GM23338 (cell line): Measurements from ENCODE around the gene ADGRB2. TPM values are rescaled to one million over a fixed set of nuclear protein-coding genes. Genes with fewer than 3 reads are reported as not detected.

Experiments used
- ATAC-seq: fragments of 200-7000 bp; cut with Tn5 transposase; 3 replicates; pipeline ENCODE4 v1.9.1; 2020
- DNase-seq: peaks from one replicate; pipeline ENCODE4 v3.0.0-alpha.2; 2015; ENCODE audit warnings: low spot score
- H2AFZ ChIP-seq: fragments of 200-600 bp; sonication (generic); 2 replicates; pipeline ENCODE4 v1.8.0; 2016; ENCODE audit warnings: antibody characterized with exemption, mild to moderate bottlenecking, moderate library complexity
- H3F3A ChIP-seq: fragments of 200-600 bp; sonication (generic); replicated peaks from 2 replicates; pipeline ENCODE4 v1.8.0; 2017; ENCODE audit warnings: antibody characterized with exemption, mixed run types, low read depth
- H3K27ac ChIP-seq: fragments of 200-600 bp; sonication (generic); 2 replicates; pipeline ENCODE4 v1.6.1; 2016; ENCODE audit warnings: low read depth
- H3K27me3 ChIP-seq: fragments of 200-600 bp; sonication (generic); 2 replicates; pipeline ENCODE4 v1.8.0; 2016; ENCODE audit warnings: mild to moderate bottlenecking, mixed run types, moderate library complexity; ENCODE audit not compliant: insufficient read depth
- H3K36me3 ChIP-seq: fragments of 200-600 bp; sonication (generic); 2 replicates; pipeline ENCODE4 v1.8.0; 2016; ENCODE audit warnings: mild to moderate bottlenecking; ENCODE audit not compliant: insufficient read depth
- H3K4me1 ChIP-seq: fragments of 200-600 bp; sonication (generic); 2 replicates; pipeline ENCODE4 v1.8.0; 2016; ENCODE audit warnings: mild to moderate bottlenecking, moderate library complexity; ENCODE audit not compliant: insufficient read depth
- H3K4me2 ChIP-seq: fragments of 200-600 bp; sonication (generic); 2 replicates; pipeline ENCODE4 v1.7.1; 2017; ENCODE audit warnings: mixed run types
- H3K4me3 ChIP-seq: fragments of 200-600 bp; sonication (generic); 2 replicates; pipeline ENCODE4 v1.6.1; 2016; ENCODE audit warnings: mixed run types
- H3K79me2 ChIP-seq: fragments of 200-600 bp; sonication (generic); replicated peaks from 2 replicates; pipeline ENCODE4 v1.8.0; 2017; ENCODE audit warnings: mild to moderate bottlenecking; ENCODE audit not compliant: insufficient read depth
- H3K9me2 ChIP-seq: fragments of 200-600 bp; sonication (generic); 2 replicates; pipeline ENCODE4 v1.8.0; 2017; ENCODE audit not compliant: insufficient read depth
- H4K20me1 ChIP-seq: fragments of 200-600 bp; sonication (generic); replicated peaks from 2 replicates; pipeline ENCODE4 v1.8.0; 2017; ENCODE audit warnings: mild to moderate bottlenecking; ENCODE audit not compliant: insufficient read depth
- H3K27ac Mint-ChIP-seq: 2 replicates; pipeline ENCODE4 v1.8.0; 2020; ENCODE audit warnings: inconsistent platforms, mild to moderate bottlenecking, moderate library complexity, mixed read lengths
- H3K27me3 Mint-ChIP-seq: 3 replicates; pipeline ENCODE4 v1.8.0; 2022; ENCODE audit warnings: low read depth, mild to moderate bottlenecking, moderate library complexity, mixed read lengths, inconsistent platforms; ENCODE audit not compliant: insufficient read depth, poor library complexity
- H3K36me3 Mint-ChIP-seq: 3 replicates; pipeline ENCODE4 v1.8.0; 2021; ENCODE audit warnings: low read depth, mild to moderate bottlenecking, inconsistent platforms, moderate library complexity, mixed read lengths
- H3K4me1 Mint-ChIP-seq: 3 replicates; pipeline ENCODE4 v1.8.0; 2020; ENCODE audit warnings: mild to moderate bottlenecking, inconsistent platforms, mixed read lengths
- H3K4me3 Mint-ChIP-seq: 3 replicates; pipeline ENCODE4 v1.8.0; 2021; ENCODE audit warnings: moderate library complexity, mild to moderate bottlenecking, inconsistent platforms, mixed read lengths
- H3K9me3 Mint-ChIP-seq: 3 replicates; pipeline ENCODE4 v1.8.0; 2020; ENCODE audit warnings: moderate library complexity, mild to moderate bottlenecking, inconsistent platforms, mixed read lengths
- CREB1 ChIP-seq: fragments of 250-450 bp; sonication (Bioruptor Pico); IDR thresholded peaks from 2 replicates; pipeline ENCODE4 v1.5.0; 2020; ENCODE audit warnings: low read depth, mild to moderate bottlenecking, moderate library complexity
- EZH2phosphoT487 ChIP-seq: fragments of 200-600 bp; sonication (generic); IDR thresholded peaks from one replicate; pipeline ENCODE4 v1.8.1; 2018; ENCODE audit warnings: antibody characterized with exemption; ENCODE audit not compliant: unreplicated experiment
- JUNB ChIP-seq: IDR thresholded peaks from one replicate; pipeline ENCODE4 v1.6.1; 2016; ENCODE audit warnings: antibody characterized with exemption; ENCODE audit not compliant: unreplicated experiment
- STAT1 ChIP-seq: IDR thresholded peaks from one replicate; pipeline ENCODE4 v1.6.1; 2016; ENCODE audit warnings: antibody characterized with exemption; ENCODE audit not compliant: unreplicated experiment
- ZNF114 ChIP-seq: fragments of 250-450 bp; sonication (Bioruptor Pico); IDR thresholded peaks from 2 replicates; pipeline ENCODE4 v1.5.0; 2020; ENCODE audit warnings: mild to moderate bottlenecking, moderate library complexity
- ZNF331 ChIP-seq: fragments of 250-450 bp; sonication (Bioruptor Pico); IDR thresholded peaks from 2 replicates; pipeline ENCODE4 v1.5.0; 2020; ENCODE audit warnings: low read depth, mild to moderate bottlenecking, moderate library complexity
- polyA plus RNA-seq: library from polyadenylated mRNA; unstranded; fragments of >200 nt; fragmentation: Nextera tagmentation; extraction: Ambion mirVana; gene quantifications from 2 replicates; pipeline ENCODE4 v1.2.1, GENCODE V29; 2016
- total RNA-seq: library from RNA; depleted of rRNA; stranded (reverse); fragments of >200 nt; shearing (Covaris generic); gene quantifications from 2 replicates; pipeline ENCODE4 v1.2.3, GENCODE V29; 2014
- TF ChIP-seq, protein P1 (sequence below): fragments of 250-450 bp; sonication (Bioruptor Pico); IDR thresholded peaks from 2 replicates; pipeline ENCODE4 v1.5.0; 2020; ENCODE audit warnings: mild to moderate bottlenecking, moderate library complexity
- TF ChIP-seq, protein P2 (sequence below): IDR thresholded peaks from 2 replicates; pipeline ENCODE4 v1.6.1; 2016; ENCODE audit warnings: antibody characterized with exemption
- TF ChIP-seq, protein P3 (sequence below), 2 experiments: fragments of 200-600 bp in 1 of 2; sonication (generic) in 1 of 2; conservative IDR thresholded peaks; 2 replicates each; pipeline versions ENCODE4 v1.5.1 to v1.6.1; 2016 to 2017; ENCODE audit warnings: antibody characterized with exemption in 2 of 2, low read depth in 2 of 2, mild to moderate bottlenecking in 2 of 2, moderate library complexity in 1 of 2

The ADGRB2 gene
- total and polyA plus RNA-seq, 2 experiments from 2014 or later: 8.0 to 27.8 TPM

DNA sequence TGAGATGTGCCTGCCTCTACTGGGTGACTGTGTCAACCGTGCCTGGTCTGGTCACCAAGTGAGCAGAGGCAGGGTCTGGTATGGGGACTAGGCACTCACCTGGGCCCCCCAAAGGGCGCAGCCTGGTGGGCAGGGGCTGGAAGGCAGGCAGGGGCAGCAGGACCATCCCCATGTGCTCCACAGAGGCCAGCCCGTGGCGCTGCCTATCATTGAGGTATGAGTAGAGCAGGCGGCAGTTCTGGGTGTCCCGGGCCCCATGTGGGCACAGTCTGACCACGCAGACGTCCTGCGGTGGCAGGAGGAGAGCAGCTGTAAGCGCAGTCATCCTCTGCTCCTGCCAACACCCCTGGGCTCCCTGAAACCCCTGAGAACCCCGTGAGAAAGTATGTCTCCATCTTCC, 28.0 kb upstream of the ADGRB2 start (continued):
- TF ChIP-seq, protein P1, sequence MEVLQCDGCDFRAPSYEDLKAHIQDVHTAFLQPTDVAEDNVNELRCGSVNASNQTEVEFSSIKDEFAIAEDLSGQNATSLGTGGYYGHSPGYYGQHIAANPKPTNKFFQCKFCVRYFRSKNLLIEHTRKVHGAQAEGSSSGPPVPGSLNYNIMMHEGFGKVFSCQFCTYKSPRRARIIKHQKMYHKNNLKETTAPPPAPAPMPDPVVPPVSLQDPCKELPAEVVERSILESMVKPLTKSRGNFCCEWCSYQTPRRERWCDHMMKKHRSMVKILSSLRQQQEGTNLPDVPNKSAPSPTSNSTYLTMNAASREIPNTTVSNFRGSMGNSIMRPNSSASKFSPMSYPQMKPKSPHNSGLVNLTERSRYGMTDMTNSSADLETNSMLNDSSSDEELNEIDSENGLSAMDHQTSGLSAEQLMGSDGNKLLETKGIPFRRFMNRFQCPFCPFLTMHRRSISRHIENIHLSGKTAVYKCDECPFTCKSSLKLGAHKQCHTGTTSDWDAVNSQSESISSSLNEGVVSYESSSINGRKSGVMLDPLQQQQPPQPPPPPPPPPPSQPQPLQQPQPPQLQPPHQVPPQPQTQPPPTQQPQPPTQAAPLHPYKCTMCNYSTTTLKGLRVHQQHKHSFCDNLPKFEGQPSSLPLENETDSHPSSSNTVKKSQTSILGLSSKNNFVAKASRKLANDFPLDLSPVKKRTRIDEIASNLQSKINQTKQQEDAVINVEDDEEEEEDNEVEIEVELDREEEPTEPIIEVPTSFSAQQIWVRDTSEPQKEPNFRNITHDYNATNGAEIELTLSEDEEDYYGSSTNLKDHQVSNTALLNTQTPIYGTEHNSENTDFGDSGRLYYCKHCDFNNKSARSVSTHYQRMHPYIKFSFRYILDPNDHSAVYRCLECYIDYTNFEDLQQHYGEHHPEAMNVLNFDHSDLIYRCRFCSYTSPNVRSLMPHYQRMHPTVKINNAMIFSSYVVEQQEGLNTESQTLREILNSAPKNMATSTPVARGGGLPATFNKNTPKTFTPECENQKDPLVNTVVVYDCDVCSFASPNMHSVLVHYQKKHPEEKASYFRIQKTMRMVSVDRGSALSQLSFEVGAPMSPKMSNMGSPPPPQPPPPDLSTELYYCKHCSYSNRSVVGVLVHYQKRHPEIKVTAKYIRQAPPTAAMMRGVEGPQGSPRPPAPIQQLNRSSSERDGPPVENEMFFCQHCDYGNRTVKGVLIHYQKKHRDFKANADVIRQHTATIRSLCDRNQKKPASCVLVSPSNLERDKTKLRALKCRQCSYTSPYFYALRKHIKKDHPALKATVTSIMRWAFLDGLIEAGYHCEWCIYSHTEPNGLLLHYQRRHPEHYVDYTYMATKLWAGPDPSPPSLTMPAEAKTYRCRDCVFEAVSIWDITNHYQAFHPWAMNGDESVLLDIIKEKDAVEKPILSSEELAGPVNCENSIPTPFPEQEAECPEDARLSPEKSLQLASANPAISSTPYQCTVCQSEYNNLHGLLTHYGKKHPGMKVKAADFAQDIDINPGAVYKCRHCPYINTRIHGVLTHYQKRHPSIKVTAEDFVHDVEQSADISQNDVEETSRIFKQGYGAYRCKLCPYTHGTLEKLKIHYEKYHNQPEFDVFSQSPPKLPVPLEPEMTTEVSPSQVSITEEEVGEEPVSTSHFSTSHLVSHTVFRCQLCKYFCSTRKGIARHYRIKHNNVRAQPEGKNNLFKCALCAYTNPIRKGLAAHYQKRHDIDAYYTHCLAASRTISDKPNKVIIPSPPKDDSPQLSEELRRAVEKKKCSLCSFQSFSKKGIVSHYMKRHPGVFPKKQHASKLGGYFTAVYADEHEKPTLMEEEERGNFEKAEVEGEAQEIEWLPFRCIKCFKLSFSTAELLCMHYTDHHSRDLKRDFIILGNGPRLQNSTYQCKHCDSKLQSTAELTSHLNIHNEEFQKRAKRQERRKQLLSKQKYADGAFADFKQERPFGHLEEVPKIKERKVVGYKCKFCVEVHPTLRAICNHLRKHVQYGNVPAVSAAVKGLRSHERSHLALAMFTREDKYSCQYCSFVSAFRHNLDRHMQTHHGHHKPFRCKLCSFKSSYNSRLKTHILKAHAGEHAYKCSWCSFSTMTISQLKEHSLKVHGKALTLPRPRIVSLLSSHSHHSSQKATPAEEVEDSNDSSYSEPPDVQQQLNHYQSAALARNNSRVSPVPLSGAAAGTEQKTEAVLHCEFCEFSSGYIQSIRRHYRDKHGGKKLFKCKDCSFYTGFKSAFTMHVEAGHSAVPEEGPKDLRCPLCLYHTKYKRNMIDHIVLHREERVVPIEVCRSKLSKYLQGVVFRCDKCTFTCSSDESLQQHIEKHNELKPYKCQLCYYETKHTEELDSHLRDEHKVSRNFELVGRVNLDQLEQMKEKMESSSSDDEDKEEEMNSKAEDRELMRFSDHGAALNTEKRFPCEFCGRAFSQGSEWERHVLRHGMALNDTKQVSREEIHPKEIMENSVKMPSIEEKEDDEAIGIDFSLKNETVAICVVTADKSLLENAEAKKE (CRISPR knock-in tag): no peak
- TF ChIP-seq ZNF114 (CRISPR knock-in tag): no peak
- TF ChIP-seq, protein P2, sequence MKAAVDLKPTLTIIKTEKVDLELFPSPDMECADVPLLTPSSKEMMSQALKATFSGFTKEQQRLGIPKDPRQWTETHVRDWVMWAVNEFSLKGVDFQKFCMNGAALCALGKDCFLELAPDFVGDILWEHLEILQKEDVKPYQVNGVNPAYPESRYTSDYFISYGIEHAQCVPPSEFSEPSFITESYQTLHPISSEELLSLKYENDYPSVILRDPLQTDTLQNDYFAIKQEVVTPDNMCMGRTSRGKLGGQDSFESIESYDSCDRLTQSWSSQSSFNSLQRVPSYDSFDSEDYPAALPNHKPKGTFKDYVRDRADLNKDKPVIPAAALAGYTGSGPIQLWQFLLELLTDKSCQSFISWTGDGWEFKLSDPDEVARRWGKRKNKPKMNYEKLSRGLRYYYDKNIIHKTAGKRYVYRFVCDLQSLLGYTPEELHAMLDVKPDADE: no peak
- TF ChIP-seq ZNF331: no peak
- TF ChIP-seq JUNB: no peak

DNA sequence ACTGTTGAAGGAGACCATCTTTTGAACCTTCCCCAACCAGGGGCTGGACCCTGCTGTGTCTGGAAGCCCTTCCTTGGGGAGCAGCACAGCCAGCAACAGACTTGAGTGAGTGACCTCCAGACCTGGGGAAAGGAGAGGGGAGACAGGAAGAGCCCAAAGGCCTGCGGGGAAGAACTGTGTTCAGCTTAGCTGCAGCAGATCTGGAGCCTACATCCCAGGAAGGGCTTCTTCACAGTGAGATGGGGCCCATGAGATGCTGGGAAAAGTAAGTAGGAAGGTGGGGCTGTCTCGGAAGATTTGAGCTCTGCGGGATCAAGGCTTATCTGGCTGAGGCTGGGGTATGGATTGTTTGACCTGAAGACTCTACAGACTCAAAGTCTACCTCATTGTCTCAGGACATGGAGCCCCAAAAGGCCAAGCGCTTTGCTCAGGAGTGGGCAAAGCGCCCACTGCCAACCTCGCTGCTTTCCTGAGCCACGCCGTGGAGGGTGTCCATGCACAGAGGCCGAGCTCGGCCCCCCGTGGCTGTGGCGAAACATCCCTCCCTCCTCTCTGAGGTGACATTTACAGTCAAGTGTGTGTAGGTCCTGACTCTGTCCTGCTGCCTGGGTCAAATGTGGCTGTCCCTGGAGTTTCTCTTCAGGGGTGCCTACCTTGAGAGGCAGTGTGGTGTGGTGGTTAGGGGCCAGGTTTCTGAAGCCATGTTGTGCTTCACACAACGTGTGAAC, 27.2 kb upstream of the ADGRB2 start:
- Mint-ChIP-seq H3K27ac (no peak overlapping the region), H3K4me1 (peaks cover 8% of the 10 kb centered on the region), H3K9me3 (no peaks in the 10 kb centered on the region), H3K36me3 (no peaks in the 10 kb centered on the region), H3K4me3 (no peak overlapping the region), H3K27me3 (peaks cover 18% of the 10 kb centered on the region)
- Histone ChIP-seq H3K27me3 (no peaks in the 10 kb centered on the region), H3K9me2 (no peaks in the 10 kb centered on the region), H3K27ac (no peak overlapping the region), H3K4me2 (no peak overlapping the region), H3K36me3 (no peaks in the 10 kb centered on the region), H2AFZ (no peak overlapping the region), H3K4me3 (no peak overlapping the region), H3K4me1 (peaks cover 5% of the 10 kb centered on the region), H3K79me2 (no peaks in the 10 kb centered on the region), H4K20me1 (no peaks in the 10 kb centered on the region), H3F3A (0 out of 2 replicates have a peak, but pooled peaks cover 10% of the 10 kb centered on the region)
- DNase-seq: no peak
- no peak for ATAC-seq
- TF ChIP-seq, protein P3, sequence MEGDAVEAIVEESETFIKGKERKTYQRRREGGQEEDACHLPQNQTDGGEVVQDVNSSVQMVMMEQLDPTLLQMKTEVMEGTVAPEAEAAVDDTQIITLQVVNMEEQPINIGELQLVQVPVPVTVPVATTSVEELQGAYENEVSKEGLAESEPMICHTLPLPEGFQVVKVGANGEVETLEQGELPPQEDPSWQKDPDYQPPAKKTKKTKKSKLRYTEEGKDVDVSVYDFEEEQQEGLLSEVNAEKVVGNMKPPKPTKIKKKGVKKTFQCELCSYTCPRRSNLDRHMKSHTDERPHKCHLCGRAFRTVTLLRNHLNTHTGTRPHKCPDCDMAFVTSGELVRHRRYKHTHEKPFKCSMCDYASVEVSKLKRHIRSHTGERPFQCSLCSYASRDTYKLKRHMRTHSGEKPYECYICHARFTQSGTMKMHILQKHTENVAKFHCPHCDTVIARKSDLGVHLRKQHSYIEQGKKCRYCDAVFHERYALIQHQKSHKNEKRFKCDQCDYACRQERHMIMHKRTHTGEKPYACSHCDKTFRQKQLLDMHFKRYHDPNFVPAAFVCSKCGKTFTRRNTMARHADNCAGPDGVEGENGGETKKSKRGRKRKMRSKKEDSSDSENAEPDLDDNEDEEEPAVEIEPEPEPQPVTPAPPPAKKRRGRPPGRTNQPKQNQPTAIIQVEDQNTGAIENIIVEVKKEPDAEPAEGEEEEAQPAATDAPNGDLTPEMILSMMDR (conservative IDR thresholded peaks at IDR 0.05; ENCODE audit: low read depth in 2 of 2): no peak
- TF ChIP-seq EZH2phosphoT487 (no peak), STAT1 (no peak), ZNF331 (no peak), ZNF114 (CRISPR knock-in tag) (no peak), JUNB (no peak), CREB1 (CRISPR knock-in tag) (no peak)
- TF ChIP-seq, protein P2: no peak
